NK-92 (cell line): ENCODE data around the gene FGF12.

Source experiments
- DNase-seq: peaks from one replicate; lab custom pipeline; 2025; ENCODE audit not compliant: unreplicated experiment; lab: John Stamatoyannopoulos, UW

FGF12 gene

DNA sequence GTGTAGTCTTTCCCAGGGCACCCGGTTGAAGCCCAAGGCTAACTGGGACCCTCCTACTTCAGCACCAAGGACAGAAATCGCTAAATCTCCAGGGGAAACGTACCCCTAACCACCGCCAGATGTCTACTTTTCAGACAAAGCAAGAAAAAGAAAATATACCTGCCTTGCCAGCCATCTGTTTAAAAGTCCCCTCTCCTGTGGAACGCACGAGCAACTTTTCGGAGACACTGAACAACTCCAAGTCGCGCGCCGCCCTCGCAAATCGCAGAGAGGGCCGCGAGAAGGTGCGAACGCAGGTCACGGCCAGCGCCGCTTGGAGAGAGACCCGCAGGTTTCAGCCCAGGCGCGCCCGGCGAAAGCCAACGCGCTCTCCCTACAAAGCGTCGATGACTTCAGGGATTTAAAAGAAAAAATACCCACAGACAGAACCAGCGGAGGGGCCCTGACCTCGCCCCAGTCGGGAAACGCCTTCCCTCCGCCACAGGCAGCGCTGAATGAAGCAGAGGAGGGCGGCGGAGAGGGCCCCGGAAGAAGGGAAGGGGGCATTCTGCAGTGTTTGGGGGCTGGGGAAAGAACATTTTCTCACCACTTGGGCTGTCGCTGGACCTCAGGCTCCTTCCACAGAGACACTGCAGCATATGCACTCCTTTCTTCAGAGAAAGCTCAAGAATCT lies 213.1 kb downstream of the FGF12 start:
- DNase-seq, result no peak

DNA sequence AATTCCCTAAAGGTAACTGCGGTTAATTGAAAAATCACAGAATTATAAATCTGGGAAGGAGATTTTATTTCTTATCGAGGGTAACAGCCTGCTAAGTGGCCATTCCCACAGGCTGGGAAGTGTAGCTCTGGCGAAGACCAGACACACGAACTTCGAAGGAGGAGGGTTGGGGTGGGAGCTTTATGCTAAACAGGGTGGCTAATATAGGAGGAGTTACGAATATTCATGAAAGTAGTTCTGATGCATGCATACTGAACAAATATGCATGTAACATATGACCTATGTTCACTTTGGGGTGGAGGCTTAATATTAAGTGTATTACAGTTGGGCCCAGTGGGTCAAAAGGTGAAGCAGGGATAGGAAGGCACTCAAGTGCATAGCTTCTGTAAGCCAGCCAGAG lies 221.6 kb downstream of the FGF12 start:
- DNase-seq, result no peak

DNA sequence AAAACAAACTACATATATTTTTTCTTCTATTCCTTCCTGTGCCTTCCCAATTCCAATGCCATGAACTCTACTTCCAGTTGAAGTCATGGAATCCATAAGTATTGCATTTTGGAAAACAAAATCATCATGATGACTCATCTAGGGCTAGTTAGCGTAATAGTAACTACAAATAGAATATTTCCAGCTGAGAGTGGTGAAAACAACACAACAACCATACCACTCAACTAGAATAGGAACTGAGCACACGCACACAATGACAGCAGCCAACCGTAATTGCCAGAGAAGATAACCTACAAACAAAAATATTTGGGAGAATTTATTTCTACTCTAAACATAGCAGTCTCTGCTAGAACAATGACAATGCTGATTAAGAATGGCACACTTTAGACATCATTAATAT lies 225.9 kb downstream of the FGF12 start:
- no peak for DNase-seq

DNA sequence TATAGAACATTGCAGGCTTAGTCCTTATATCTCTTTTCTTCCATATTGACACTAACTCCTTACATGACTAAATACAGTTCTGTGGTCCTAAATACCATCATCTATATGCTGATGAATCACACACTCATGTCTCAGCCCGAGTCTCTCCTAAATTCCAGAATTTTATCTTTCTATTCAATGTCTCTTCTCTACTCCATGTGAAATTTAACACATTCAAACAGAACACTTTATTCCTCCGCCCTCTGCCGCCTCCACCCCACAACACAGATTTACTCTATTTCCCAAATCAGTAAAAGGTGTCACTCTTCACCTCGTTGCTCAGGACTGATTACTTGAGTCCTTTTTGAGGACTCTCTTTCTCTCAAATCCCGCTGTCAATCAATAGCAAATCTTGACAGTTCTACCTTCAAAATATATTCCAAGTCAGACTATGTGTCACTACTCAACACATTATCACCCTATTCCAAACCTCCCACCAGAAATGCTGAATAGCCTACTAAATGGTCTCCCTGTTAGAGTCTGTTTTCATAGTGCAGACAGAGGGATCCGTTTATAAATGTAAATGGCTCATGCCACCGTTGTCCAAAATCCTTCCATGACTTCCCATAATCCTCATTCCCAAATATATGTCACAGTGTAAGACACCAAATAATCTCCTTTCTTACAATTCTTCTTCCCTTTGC lies 230.3 kb downstream of the FGF12 start:
- DNase-seq, result no peak

DNA sequence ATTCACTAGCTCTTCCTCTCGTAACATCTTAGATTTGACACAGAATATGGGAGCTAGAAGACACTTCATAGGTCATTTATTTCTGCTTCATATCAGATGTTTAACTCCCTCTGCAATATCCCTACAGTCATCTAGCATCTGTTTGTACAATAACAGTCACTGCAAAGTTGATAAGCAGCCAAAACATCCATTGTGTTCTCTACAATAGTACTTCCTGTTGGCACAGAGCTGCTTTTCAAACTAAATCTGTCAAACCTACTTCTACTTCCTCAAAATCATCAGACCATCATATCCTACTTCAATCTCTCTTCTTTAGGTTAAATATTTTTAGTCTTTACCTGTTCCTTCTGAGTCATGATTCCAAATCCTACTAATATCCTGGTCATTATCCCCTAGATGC lies 233.2 kb downstream of the FGF12 start:
- DNase-seq, result no peak

DNA sequence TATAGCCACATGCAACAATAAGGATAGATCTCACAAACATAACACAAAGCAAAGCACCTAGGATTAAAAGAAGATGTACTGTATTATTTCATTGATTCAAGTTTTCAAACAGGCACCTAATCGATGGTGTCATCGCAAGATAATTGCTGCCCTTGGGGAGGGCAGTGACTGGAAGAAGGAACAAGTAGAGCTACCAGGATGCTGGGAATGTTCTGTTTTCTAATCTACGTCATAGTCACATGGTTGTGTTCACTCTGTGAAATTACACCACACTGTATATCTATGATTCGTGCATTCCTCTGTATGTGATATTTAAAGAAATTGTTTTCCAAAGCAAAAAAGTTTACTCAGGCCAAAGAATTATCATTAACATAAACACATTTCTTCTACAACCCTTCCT lies 236.6 kb downstream of the FGF12 start:
- no peak for DNase-seq

DNA sequence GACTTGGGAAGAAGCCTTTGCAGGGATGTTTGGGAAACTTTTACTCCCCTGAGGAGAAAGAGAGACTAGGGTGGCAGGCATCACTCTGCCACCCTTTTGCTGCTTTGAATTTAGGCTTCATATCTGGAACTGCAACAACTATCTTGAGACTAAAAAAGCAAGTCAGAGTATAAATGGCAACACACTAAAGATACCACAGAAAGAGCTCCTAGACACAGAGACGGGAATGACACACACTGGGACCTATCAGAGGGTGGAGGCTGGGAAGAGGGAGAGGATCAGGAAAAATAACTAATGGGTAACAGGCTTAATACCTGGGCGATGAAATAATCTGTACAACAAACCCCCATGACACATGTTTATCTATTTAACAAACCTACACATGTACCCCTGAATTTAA lies 237.8 kb downstream of the FGF12 start:
- no peak for DNase-seq

DNA sequence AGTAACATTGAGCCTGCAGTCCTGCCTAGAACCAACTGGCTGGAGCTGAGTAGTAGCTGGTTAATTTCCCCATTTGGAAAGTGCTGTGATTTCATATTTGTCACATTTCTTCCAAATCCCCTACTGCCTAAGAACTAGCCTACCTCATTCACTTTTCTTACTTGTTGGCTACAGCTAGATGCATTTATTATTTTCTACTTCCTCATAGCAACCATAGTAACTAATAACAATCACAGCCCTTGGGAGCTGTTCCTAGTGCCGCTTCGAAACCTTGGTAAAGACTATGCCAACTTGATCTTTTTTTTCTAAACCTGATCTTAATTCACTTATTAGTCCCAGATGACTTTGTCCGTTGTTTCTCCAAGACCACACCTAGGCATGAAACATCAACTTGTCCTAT lies 240.3 kb downstream of the FGF12 start:
- no peak for DNase-seq

DNA sequence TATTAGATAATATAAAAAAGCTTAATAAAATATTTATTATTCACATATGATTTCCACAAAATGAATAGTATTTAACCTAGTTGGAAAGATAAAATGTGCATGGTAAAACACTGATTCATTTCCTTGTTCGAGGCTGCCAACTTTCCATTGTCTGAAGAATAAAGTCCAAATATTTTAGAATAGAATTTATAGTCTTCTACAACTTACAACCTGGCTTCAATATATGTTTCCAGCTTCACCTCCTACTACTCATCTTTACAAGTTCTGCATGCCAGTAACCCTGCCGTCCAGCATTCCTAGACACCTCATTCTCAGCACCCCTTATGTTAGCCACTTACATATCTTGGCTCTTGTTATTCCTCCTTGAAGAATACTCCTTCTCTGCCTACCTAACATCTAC lies 244.5 kb downstream of the FGF12 start:
- DNase-seq, result no peak

DNA sequence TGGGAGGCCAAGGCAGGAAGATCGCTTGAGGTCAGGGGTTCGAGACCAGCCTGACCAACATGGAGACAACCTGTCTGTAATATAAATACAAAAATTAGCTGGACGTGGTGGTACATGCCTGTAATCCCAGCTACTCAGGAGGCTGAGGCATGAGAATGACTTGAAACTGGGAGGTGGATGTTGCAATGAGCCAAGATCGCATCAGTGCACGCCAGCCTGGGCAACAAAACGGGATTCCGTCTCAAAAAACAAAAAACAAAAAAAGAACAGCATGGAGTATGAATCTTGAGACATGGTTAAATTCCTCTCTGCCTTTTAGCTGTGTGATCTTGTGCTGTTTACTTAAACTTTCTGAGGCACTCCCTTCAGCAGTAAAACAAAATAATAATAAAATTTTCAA lies 244.9 kb downstream of the FGF12 start:
- DNase-seq, result no peak

DNA sequence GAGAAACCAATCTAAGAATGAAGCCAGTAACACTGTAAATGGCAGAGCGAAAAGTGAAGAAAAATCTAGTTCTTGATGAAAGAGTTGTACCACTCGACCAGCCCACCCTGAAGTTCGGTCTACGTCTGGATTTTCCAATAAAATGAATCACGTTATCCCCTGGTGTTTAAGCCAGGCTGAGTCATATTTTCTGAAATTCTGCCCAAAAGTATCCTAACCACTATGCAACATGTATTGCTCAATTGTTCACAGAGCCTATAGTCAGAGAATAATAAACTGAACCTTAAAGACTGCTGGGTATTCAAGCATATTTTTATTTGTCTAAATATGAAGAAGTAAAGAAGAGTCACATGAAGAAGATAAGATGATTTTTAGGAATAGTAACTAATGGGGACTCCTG lies 245.7 kb downstream of the FGF12 start:
- no peak for DNase-seq

DNA sequence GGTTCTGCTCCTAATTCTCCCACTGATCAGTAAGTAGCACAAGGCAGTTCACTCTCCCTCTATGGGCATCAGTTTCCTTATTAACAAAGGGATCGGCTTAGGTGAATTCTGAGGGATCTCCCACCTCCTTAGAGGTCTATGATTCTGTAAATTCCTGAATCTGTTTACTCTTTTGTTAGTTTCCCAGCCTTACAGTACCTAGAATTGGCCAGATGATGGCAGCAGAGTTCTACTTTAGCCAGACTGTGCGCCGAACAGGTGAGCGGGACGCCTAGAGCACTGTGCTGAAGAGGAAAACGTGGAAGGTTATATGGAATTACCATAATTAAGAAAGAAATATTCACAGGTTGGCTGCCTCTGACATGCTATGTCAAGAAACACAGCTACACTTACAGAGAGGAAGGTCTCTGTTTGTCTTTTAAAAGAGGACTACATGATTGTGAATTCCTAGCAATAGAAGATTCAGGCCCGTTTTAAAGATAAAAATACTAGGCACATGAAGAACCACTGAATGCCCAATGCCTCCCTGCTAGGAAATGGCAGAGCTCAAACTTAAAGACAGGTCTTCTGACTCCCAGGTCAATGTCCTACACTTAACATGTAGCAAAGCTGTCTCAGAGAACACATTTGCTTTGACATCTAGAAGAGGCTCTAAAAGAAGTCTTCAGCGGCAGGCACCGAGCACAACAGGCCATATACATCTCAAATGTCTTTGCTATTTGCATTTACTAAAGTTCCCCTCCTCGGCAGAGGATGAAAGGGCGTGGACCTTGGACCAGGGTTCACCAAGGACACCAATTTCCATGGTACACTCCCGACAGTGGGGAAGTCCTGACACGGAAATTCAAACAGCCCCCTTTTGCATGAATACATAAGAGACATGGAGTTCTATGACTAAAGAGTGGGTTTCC lies 259.9 kb downstream of the FGF12 start:
- DNase-seq, result no peak

DNA sequence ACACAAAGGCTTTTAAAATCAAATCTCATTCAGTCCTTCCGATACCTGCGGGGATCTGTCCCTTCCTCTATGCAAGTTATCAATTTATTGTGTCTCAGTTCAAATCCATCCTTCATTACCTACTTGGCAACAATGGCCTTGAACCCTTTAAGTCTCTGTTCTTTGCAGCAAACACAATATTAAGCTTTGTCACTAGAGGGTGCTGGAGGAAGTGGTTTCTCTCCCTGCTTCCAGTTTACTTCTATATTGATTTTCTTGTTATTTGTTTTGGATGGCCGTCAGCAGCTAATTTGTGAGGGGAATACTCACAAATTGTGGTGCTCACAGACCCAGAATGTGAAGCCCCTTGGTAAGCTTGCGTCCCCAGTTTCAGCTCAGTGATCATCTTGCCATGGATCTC lies 278.3 kb downstream of the FGF12 start:
- no peak for DNase-seq

DNA sequence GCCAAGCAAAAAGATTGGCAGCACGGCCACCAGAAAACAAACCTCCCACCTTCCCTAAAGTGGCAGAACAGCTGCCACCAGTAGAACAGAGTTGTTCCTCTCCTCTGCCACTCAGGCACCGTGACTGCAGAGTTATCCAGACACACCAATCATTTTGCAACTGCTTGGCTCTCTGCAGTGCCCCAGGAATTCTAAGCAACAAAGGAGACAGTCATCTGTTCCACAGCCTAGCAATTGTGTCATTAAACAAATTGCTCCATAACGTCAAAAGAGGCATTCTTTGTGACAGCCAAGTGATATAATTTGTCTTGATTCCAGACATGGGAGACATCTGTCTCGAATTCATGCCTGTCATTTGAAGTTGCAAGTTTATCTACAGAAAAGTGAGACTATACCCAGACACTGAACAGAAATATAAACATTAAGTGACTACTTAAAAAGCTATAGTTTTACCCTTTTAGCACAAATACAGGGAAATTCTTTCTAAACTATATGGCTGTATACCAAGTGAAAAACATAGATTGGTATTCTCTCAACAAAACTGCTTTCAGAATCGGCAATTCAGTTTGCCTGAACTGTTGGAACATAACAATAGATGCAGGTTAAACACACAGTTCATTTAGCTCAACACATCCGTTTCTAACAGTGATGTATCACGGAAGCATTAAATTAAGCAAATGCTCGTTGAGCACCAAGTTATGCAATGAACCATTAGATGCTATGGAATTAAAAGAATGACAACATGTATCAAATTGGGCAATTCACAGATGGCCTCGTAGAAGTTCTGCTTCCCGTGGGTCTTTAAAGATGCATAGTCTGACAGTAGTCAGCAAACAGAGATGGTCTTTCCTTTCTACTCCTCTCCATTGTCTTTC lies 281.3 kb downstream of the FGF12 start:
- no peak for DNase-seq

DNA sequence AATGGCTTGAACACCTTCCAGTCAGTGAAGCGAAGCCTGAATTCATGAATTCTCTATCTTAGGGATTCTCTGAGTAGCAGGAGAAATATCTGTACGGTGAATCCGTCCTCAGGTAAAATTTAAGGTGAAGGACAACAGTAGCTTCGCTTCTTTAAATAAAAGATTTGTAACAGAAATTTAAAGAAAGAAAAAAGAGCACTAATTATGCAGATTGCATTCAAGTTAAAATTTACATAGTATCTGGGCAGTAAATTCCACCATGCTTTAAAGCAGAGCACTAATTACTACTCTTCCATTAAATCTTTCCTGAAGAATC lies 282.6 kb downstream of the FGF12 start:
- no peak for DNase-seq

DNA sequence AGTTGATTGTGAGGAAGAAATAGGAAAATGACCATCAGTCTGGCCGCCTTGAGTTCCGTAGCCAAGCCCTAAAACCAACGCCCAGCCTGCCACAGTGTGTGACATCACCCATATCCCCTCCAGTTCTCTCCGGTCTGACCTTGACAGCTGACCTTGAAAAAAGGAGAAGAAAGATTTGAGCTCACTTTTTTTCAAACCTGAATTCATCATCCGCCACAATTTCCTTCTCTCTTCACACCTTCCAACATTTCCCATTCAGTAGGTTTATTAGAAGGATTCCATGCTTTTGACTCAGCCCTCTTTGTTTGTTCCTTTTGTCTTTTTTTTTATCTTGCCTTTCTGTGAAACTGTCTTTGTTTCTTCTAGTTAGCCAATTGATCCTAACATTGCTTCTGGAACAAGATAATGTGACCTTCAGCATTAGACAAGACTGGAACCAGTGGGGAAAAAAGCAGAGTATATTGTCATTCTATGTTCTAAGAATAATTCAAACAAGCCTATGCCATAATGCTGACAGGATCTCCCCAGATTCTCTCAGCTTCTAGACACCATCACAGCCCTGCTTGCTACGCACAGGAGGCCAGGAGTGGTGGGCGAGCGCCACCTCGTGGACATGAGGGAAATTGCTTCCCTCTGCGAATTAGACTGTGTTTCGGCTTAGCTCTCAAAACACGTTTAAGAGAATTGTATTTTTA lies 283.1 kb downstream of the FGF12 start:
- DNase-seq, result no peak

DNA sequence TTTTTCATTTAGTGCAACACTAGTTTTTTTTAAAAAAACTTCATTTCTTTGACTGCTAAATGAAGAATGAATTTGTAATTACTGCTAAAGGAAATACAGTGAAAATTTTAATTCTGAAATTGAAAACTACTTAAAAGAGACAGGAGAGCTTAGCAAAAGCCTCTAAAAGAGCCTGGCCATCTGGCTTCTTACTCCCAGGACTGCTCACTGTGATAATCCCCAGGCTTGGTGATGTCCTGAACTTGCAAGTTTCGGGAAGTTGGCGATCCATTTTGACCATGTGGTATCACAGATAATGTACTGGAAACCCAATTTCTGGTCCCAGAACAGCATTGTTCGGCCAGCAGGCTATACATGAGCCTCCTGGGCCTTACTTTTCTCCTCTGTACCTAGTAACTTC lies 292.1 kb downstream of the FGF12 start:
- no peak for DNase-seq

DNA sequence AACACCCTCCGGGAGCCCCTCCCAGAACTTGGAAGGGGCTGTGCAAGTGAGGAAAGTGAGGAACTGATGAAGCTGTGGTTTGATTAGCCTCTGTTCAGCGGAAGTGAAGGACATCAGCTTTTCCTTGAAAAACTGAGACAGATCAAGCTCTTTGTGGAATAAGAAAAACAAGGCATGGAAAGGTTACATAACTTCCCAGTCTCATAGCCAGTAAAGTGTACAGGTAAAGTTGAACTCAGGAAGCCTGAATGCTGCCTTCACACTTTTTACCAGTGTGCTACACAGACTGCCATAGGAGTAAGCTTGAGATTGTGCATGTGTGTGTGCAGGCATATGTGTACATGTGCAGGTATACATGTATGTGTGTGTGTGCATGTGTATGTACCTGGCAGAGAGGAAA lies 293.2 kb downstream of the FGF12 start:
- DNase-seq, result no peak

DNA sequence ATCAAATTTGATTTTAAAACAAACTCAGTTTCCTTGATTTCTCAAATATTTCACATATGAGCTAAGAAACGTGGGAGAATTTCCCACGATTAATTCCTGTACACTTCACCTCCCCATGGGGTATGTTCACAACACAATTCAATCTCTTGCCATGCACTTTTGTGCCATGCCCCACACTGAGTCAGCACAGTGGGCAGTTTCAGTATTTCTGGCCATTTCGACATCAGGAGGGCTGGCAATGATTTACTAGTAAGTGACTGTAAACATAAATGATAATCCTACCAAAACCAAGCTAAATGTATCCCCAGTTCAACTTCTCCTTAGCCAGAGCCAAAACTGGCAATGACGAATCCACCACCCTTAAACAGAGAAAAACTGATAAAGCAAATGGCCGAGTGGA lies 293.6 kb downstream of the FGF12 start:
- DNase-seq, result no peak

DNA sequence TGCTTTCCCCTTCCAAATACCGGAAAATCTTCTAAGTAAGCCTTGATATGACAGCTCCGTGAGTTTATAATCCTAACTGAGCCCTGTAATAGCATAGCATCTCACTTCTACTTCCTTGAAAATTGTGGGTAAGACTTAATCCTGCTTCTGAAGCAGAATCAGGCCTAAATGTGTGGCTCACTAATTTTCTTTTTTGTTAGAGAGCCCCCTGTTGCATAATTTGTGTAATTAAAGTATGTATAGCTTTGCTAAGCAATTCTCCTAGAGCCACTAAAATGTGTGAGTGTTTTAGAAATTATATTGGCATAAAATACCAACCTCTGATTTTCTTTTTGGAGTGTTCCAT lies 304.4 kb downstream of the FGF12 start:
- no peak for DNase-seq
